ENCODE data around the gene TNK2. TPM values are rescaled to one million over a fixed set of nuclear protein-coding genes. Genes with fewer than 3 reads are reported as not detected.
A peak's percentile ranks its signal among the peaks of the same experiment; 100 is the strongest.

The TNK2 gene
- total and polyA plus RNA-seq, 2 of the 13 experiments (the other 11 are each of a cell fraction or from before 2014, with no cell fraction given) = 4.6 to 5.8 TPM

DNA sequence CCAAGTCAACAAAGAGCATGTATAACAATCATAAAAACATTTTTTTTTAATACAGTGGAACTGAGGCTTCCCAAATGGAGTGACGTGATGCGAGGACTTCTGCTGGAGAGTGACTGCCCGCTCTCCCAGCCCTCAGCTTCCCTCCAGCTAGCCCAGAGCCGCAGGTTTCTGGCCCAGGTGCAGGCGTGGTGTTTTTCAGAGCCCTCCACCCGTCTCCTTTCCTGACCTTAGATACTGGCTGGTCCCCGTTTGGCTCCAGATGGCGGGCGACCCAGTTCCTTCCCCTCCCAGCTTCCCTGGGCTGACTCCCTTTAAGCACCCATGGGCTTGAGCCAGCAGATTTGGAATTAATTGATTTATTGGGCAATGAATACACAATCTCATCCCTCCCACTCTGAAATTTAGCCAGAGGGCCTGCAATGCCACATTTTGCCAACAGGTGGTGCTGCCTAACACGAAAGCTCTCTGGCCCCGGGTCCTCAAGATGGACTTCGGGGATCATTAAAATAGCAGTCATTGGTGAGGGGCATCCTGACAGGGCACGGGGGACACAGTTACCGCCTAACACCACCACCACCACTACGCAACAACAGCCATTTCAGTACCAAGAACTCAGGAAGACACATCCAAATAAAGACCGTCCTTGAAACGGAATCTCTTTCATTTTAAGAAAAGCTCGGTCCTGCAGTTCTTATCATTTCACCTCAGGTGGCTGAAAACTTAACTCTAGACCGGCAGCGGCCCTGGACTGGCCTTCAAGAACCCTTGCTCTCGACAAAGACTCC lies 49.1 kb downstream of the TNK2 start (continued):
- TF ChIP-seq NFKBIZ (CRISPR knock-in tag; IDR thresholded peaks at IDR 0.05) (no peak), PTBP1 (IDR thresholded peaks at IDR 0.05; ENCODE audit: low read depth, low read length, poor library complexity, severe bottlenecking) (no peak), ERF (CRISPR knock-in tag; IDR thresholded peaks at IDR 0.05) (0 out of 2 replicates have a peak, but pooled peaks have one; percentile 19), MTERF4 (CRISPR knock-in tag; IDR thresholded peaks at IDR 0.05) (no peak), CCAR2 (optimal IDR thresholded peaks at IDR 0.05; ENCODE audit: low read depth, low read length) (no peak), ARID3A (IDR thresholded peaks at IDR 0.05; ENCODE audit: low read depth, low read length) (peak; percentile 77), FOSL2 (CRISPR knock-in tag; IDR thresholded peaks at IDR 0.05) (0 out of 2 replicates have a peak, but pooled peaks have one; percentile 10), CTCF (CRISPR knock-in tag; IDR thresholded peaks at IDR 0.05) (peak; percentile 86), MED13 (CRISPR knock-in tag; IDR thresholded peaks at IDR 0.05) (no peak), ATAD3A (CRISPR knock-in tag; IDR thresholded peaks at IDR 0.05) (no peak)
- TF ChIP-seq, protein P1, sequence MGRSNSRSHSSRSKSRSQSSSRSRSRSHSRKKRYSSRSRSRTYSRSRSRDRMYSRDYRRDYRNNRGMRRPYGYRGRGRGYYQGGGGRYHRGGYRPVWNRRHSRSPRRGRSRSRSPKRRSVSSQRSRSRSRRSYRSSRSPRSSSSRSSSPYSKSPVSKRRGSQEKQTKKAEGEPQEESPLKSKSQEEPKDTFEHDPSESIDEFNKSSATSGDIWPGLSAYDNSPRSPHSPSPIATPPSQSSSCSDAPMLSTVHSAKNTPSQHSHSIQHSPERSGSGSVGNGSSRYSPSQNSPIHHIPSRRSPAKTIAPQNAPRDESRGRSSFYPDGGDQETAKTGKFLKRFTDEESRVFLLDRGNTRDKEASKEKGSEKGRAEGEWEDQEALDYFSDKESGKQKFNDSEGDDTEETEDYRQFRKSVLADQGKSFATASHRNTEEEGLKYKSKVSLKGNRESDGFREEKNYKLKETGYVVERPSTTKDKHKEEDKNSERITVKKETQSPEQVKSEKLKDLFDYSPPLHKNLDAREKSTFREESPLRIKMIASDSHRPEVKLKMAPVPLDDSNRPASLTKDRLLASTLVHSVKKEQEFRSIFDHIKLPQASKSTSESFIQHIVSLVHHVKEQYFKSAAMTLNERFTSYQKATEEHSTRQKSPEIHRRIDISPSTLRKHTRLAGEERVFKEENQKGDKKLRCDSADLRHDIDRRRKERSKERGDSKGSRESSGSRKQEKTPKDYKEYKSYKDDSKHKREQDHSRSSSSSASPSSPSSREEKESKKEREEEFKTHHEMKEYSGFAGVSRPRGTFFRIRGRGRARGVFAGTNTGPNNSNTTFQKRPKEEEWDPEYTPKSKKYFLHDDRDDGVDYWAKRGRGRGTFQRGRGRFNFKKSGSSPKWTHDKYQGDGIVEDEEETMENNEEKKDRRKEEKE (IDR thresholded peaks at IDR 0.05) = no peak
